ENCODE measurements around the gene EML6. TPM values are rescaled to one million over a fixed set of nuclear protein-coding genes. Genes with fewer than 3 reads are reported as not detected.

The EML6 gene
- total and polyA plus RNA-seq, 2 of the 8 experiments (the other 6 are each of a cell fraction or from before 2014, with no cell fraction given) = 1.2 to 1.6 TPM

DNA sequence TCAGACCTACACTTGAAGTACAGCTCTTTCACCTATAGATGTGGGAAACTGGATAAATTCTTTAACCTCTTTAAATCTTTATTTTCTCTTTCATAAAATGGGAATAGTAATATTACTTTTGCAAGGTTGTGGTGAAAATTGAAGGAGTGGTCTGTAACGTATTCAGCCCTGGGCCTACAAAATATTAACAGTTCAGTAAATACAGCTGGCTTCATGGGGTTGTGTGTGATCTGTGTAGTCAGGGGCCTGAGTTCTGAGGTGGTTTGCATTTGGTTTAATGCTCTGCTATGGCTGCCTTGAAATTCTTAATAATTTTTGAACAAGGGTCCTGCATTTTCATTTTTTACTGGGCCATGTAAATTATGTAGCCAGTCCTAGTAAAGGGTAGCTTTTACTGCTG lies 16.8 kb upstream of the EML6 start:
- H4K8ac ChIP-seq (ENCODE audit: extremely low read depth, insufficient read depth, low read length) = no peak overlapping the region
- FAIRE-seq = no peak
- no peak for TF ChIP-seq GABPA (IDR thresholded peaks at IDR 0.05; ENCODE audit: borderline replicate concordance, insufficient read depth, low read length)
- TF ChIP-seq BCL11A (IDR thresholded peaks at IDR 0.05; ENCODE audit: low read depth in 2 of 2, low read length in 2 of 2) = no peak
- TF ChIP-seq EZH2 (IDR thresholded peaks at IDR 0.05; ENCODE audit: low read depth, low read length, severe bottlenecking) = no peak
- no peak for TF ChIP-seq GTF2F1 (IDR thresholded peaks at IDR 0.05; ENCODE audit: borderline replicate concordance, low read depth, low read length)
- no peak for TF ChIP-seq SAP30 (IDR thresholded peaks at IDR 0.05; ENCODE audit: insufficient read depth, insufficient replicate concordance, low read length)
- no peak for TF ChIP-seq CBX5 (IDR thresholded peaks at IDR 0.05; ENCODE audit: low read depth, low read length)
- TF ChIP-seq, protein P1, sequence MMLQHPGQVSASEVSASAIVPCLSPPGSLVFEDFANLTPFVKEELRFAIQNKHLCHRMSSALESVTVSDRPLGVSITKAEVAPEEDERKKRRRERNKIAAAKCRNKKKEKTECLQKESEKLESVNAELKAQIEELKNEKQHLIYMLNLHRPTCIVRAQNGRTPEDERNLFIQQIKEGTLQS (IDR thresholded peaks at IDR 0.05; ENCODE audit: insufficient read depth, low read depth, low read length) = no peak
- no peak for TF ChIP-seq RNF2 (IDR thresholded peaks at IDR 0.05; ENCODE audit: borderline replicate concordance, low read depth, low read length, missing control alignments, poor library complexity, severe bottlenecking)
- TF ChIP-seq MAFK (IDR thresholded peaks at IDR 0.05; ENCODE audit: low read depth, low read length) = no peak
- TF ChIP-seq SP4 (IDR thresholded peaks at IDR 0.05; ENCODE audit: low read length) = no peak
- TF ChIP-seq EGR1 (IDR thresholded peaks at IDR 0.05; ENCODE audit: borderline replicate concordance, low read depth, low read length) = no peak
- no peak for TF ChIP-seq RFX5 (IDR thresholded peaks at IDR 0.05; ENCODE audit: borderline replicate concordance, low read depth, low read length)
- no peak for TF ChIP-seq POLR2A (IDR thresholded peaks at IDR 0.05; ENCODE audit: control extremely low read depth in 1 of 2, low read depth in 2 of 2, low read length in 2 of 2)

More for the DNA sequence above, 16.8 kb upstream of the EML6 start:
- peaks cover 0 to 9% (median 5%) of the 10 kb centered on the region in 4 experiments; a peak in 4 of 7 replicates for H3K27me3 ChIP-seq (replicated peaks in 1 of 4; ENCODE audit: control insufficient read depth in 3 of 4, extremely low read depth in 1 of 4, insufficient read depth in 3 of 4, low read length in 3 of 4)
- H3K4me3 ChIP-seq (ENCODE audit: extremely low read depth in 1 of 4, insufficient read depth in 2 of 4, low read depth in 3 of 4, low read length in 4 of 4) = no peak overlapping the region
- no peak overlapping the region for H2BK12ac ChIP-seq (ENCODE audit: low read depth, low read length)
- H3K56ac ChIP-seq (replicated peaks; ENCODE audit: insufficient read length, low read depth, low read length) = no peak overlapping the region
- no peak overlapping the region for H2BK120ac ChIP-seq (replicated peaks; ENCODE audit: low read depth, low read length)
- no peak overlapping the region for H3K14ac ChIP-seq (ENCODE audit: insufficient read length)
- no peak overlapping the region for H2BK15ac ChIP-seq (ENCODE audit: low read length)
- no peak overlapping the region for H3K18ac ChIP-seq (ENCODE audit: extremely low read depth, low read length)
- H3K4me2 ChIP-seq (ENCODE audit: insufficient read depth in 1 of 2, low read depth in 2 of 2, low read length in 2 of 2) = no peak overlapping the region
- H4K20me1 ChIP-seq (replicated peaks in 1 of 2; ENCODE audit: control insufficient read depth in 1 of 2, insufficient read depth in 2 of 2, low read length in 2 of 2) = no peaks in the 10 kb centered on the region
- ChIA-PET CTCF (ENCODE audit: partially characterized antibody) (interaction anchor here (0.5 to 9.5 kb wide), 10 partner anchors 9 to 599 kb away, joined by 3 to 179 read pairs (median 16); no protein-coding TSS in a partner anchor), POLR2A (ENCODE audit: partially characterized antibody) (no interaction called here)
- no peak overlapping the region for H3K9ac ChIP-seq (replicated peaks in 1 of 4; ENCODE audit: extremely low read depth in 1 of 4, low read depth in 3 of 4, low read length in 3 of 4)
- no peak overlapping the region for H2BK20ac ChIP-seq (ENCODE audit: low read length)
- DNase-seq (ENCODE audit: low read depth in 1 of 2, low spot score in 2 of 2) = no peak
- peaks cover 8% of the 10 kb centered on the region; the same call in 1 of the 2 replicates for H3K23me2 ChIP-seq (ENCODE audit: low read depth, low read length)
- H2AFZ ChIP-seq (ENCODE audit: low read length) = no peak overlapping the region
- no peaks in the 10 kb centered on the region for H3K79me2 ChIP-seq (ENCODE audit: control insufficient read depth in 1 of 2, insufficient read depth in 2 of 2, low read length in 2 of 2)
- WGBS, 2 experiments (ENCODE audit: extremely low coverage in 1 of 2, insufficient coverage in 1 of 2, insufficient read length in 1 of 2, insufficient replicate concordance in 2 of 2, low coverage in 1 of 2, low lambda C conversion rate in 2 of 2, missing lambda C conversion rate in 1 of 2) = 88% methylated on average over 1 of the region's 1 CpG; no CpG with 5 or more reads in 1 of the 2 experiments
- no peak overlapping the region for H3K4ac ChIP-seq (replicated peaks; ENCODE audit: insufficient read length, low read depth, low read length)
- no peak overlapping the region for H4K91ac ChIP-seq (replicated peaks; ENCODE audit: insufficient read length, low read length)
- H3K79me1 ChIP-seq (ENCODE audit: low read depth, low read length) = no peaks in the 10 kb centered on the region
- no peak overlapping the region for H2BK5ac ChIP-seq (ENCODE audit: low read depth, low read length)
- H3K9me3 ChIP-seq (ENCODE audit: insufficient read depth in 2 of 2, low read depth in 1 of 2, low read length in 1 of 2) = no peaks in the 10 kb centered on the region
- no peak overlapping the region for H3K27ac ChIP-seq (ENCODE audit: low read depth, low read length)
- no peak overlapping the region for H3K23ac ChIP-seq (ENCODE audit: insufficient read length)
- H3K36me3 ChIP-seq (ENCODE audit: control insufficient read depth in 2 of 4, insufficient read depth in 4 of 4, low read length in 3 of 4) = no peaks in the 10 kb centered on the region
- H3K4me1 ChIP-seq (replicated peaks in 1 of 4; ENCODE audit: control insufficient read depth in 3 of 4, insufficient read depth in 4 of 4, low read length in 3 of 4) = peaks cover 0 to 8% (median under 1%) of the 10 kb centered on the region in 4 experiments; a peak in 4 of 7 replicates
- no peak overlapping the region for H2AK5ac ChIP-seq (ENCODE audit: low read depth, low read length)
- H4K5ac ChIP-seq (ENCODE audit: insufficient read length, low read depth, low read length) = no peak overlapping the region
